Neural cell (in vitro differentiated cells): ENCODE measurements around the gene HNRNPLL.

Experiments
- EP300 ChIP-seq: fragments of 450-650 bp; conservative IDR thresholded peaks from 2 replicates; pipeline ENCODE4 v1.6.1; 2014; ENCODE audit warnings: antibody characterized with exemption, mild to moderate bottlenecking, moderate library complexity; ENCODE audit not compliant: poor library complexity, severe bottlenecking
- EZH2 ChIP-seq: fragments of 200-600, 300-800 bp; shearing (Covaris generic), sonication (generic); IDR thresholded peaks from 2 replicates; pipeline ENCODE4 v1.6.1; 2014; ENCODE audit warnings: antibody characterized with exemption, low read length, borderline replicate concordance, mild to moderate bottlenecking; ENCODE audit not compliant: insufficient read depth, poor library complexity, severe bottlenecking
- POLR2AphosphoS5 ChIP-seq: IDR thresholded peaks from 2 replicates; pipeline ENCODE4 v1.6.1; 2012
- TAF1 ChIP-seq: IDR thresholded peaks from 2 replicates; pipeline ENCODE4 v1.6.1; 2012; ENCODE audit warnings: low read depth
- TF ChIP-seq, protein P1 (sequence below): fragments of 450-650 bp; IDR thresholded peaks from 2 replicates; pipeline ENCODE4 v1.5.1; 2014; ENCODE audit warnings: antibody characterized with exemption, mild to moderate bottlenecking, moderate library complexity; ENCODE audit not compliant: poor library complexity, severe bottlenecking
- TF ChIP-seq, protein P2 (sequence below): IDR thresholded peaks from 2 replicates; pipeline ENCODE4 v1.6.1; 2012; ENCODE audit warnings: borderline replicate concordance

DNA sequence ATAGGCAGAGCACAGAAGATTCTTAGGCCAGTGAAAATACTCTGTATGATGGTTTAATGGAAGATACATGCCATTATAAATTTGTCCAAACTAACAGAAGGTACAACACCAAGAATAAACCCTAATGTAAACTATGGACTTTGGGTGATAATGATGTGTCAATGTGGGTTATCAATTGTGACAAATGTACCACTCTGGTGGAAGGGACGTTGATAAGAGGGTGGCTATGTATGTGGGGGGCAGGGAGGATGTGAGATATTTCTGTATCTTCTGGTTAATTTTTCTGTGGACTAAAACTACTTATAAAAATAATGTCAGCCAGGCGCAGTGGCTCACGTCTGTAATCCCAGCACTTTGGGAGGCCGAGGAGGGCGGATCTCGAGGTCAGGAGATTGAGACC is 86.2 kb downstream of the HNRNPLL start:
- no peak for TF ChIP-seq EZH2
- no peak for TF ChIP-seq EP300
- TF ChIP-seq TAF1: no peak
- TF ChIP-seq, protein P1, sequence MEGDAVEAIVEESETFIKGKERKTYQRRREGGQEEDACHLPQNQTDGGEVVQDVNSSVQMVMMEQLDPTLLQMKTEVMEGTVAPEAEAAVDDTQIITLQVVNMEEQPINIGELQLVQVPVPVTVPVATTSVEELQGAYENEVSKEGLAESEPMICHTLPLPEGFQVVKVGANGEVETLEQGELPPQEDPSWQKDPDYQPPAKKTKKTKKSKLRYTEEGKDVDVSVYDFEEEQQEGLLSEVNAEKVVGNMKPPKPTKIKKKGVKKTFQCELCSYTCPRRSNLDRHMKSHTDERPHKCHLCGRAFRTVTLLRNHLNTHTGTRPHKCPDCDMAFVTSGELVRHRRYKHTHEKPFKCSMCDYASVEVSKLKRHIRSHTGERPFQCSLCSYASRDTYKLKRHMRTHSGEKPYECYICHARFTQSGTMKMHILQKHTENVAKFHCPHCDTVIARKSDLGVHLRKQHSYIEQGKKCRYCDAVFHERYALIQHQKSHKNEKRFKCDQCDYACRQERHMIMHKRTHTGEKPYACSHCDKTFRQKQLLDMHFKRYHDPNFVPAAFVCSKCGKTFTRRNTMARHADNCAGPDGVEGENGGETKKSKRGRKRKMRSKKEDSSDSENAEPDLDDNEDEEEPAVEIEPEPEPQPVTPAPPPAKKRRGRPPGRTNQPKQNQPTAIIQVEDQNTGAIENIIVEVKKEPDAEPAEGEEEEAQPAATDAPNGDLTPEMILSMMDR: no peak
- TF ChIP-seq POLR2AphosphoS5: no peak
- TF ChIP-seq, protein P2, sequence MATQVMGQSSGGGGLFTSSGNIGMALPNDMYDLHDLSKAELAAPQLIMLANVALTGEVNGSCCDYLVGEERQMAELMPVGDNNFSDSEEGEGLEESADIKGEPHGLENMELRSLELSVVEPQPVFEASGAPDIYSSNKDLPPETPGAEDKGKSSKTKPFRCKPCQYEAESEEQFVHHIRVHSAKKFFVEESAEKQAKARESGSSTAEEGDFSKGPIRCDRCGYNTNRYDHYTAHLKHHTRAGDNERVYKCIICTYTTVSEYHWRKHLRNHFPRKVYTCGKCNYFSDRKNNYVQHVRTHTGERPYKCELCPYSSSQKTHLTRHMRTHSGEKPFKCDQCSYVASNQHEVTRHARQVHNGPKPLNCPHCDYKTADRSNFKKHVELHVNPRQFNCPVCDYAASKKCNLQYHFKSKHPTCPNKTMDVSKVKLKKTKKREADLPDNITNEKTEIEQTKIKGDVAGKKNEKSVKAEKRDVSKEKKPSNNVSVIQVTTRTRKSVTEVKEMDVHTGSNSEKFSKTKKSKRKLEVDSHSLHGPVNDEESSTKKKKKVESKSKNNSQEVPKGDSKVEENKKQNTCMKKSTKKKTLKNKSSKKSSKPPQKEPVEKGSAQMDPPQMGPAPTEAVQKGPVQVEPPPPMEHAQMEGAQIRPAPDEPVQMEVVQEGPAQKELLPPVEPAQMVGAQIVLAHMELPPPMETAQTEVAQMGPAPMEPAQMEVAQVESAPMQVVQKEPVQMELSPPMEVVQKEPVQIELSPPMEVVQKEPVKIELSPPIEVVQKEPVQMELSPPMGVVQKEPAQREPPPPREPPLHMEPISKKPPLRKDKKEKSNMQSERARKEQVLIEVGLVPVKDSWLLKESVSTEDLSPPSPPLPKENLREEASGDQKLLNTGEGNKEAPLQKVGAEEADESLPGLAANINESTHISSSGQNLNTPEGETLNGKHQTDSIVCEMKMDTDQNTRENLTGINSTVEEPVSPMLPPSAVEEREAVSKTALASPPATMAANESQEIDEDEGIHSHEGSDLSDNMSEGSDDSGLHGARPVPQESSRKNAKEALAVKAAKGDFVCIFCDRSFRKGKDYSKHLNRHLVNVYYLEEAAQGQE: no peak
